OCI-LY3 (cell line): Measurements from ENCODE around the gene CASP6.

Experiments
- H2AFZ ChIP-seq: fragments of 200-600, 300-600 bp; shearing (Covaris generic); 2 replicates; pipeline ENCODE4 v1.6.0; 2014; ENCODE audit warnings: antibody characterized with exemption, low read depth, low read length
- H3K27ac ChIP-seq: fragments of 200-600, 300-600 bp; sonication (generic); 2 replicates; pipeline ENCODE4 v1.5.1; 2014; ENCODE audit warnings: mild to moderate bottlenecking, low read length, moderate library complexity, mixed read lengths
- H3K27me3 ChIP-seq: fragments of 200-600, 300-600 bp; sonication (generic); 2 replicates; pipeline ENCODE4 v1.6.1; 2014; ENCODE audit warnings: low read depth, low read length, mixed read lengths
- H3K36me3 ChIP-seq: fragments of 200-600, 300-600 bp; sonication (generic); replicated peaks from 2 replicates; pipeline ENCODE3; 2014; ENCODE audit warnings: low read depth, low read length, mixed read lengths
- H3K4me1 ChIP-seq: fragments of 300-600, 200-600 bp; sonication (generic); 2 replicates; pipeline ENCODE4 v1.6.1; 2014; ENCODE audit warnings: low read length, mixed read lengths
- H3K4me2 ChIP-seq: fragments of 200-600, 300-600 bp; sonication (generic); 2 replicates; pipeline ENCODE4 v1.6.1; 2014; ENCODE audit warnings: low read length, mixed read lengths
- H3K4me3 ChIP-seq: fragments of 300-600, 200-600 bp; sonication (generic); 2 replicates; pipeline ENCODE4 v1.5.1; 2014; ENCODE audit warnings: antibody characterized with exemption, mild to moderate bottlenecking, low read length, moderate library complexity
- H3K79me2 ChIP-seq: fragments of 300-600, 200-600 bp; shearing (Covaris generic); 2 replicates; pipeline ENCODE4 v1.6.1; 2014; ENCODE audit warnings: mild to moderate bottlenecking, low read length, mixed read lengths
- H3K9ac ChIP-seq: fragments of 300-600, 200-600 bp; shearing (Covaris generic); 2 replicates; pipeline ENCODE4 v1.6.0; 2014; ENCODE audit warnings: mild to moderate bottlenecking, low read length, moderate library complexity
- H3K9me3 ChIP-seq: fragments of 200-600, 300-600 bp; shearing (Covaris generic); 2 replicates; pipeline ENCODE4 v1.6.1; 2014; ENCODE audit warnings: low read length, mixed read lengths; ENCODE audit not compliant: insufficient read depth
- H4K20me1 ChIP-seq: fragments of 200-600, 300-600 bp; sonication (generic); 2 replicates; pipeline ENCODE4 v1.6.1; 2016; ENCODE audit warnings: low read length, mixed read lengths; ENCODE audit not compliant: insufficient read depth
- EZH2phosphoT487 ChIP-seq: fragments of 200-600 bp; shearing (Covaris generic); IDR thresholded peaks from 2 replicates; pipeline ENCODE4 v1.6.1; 2018; ENCODE audit warnings: antibody characterized with exemption, mixed run types, low read depth
- TF ChIP-seq, protein P1 (sequence below): fragments of 200-600, 300-600 bp; sonication (generic); IDR thresholded peaks from 2 replicates; pipeline ENCODE4 v1.5.1; 2014; ENCODE audit warnings: antibody characterized with exemption, low read length, low read depth

CASP6 gene

GRCh38 chr4:109708435-109708834 lies 5.2 kb upstream of the CASP6 start:
- TF ChIP-seq, protein P1, sequence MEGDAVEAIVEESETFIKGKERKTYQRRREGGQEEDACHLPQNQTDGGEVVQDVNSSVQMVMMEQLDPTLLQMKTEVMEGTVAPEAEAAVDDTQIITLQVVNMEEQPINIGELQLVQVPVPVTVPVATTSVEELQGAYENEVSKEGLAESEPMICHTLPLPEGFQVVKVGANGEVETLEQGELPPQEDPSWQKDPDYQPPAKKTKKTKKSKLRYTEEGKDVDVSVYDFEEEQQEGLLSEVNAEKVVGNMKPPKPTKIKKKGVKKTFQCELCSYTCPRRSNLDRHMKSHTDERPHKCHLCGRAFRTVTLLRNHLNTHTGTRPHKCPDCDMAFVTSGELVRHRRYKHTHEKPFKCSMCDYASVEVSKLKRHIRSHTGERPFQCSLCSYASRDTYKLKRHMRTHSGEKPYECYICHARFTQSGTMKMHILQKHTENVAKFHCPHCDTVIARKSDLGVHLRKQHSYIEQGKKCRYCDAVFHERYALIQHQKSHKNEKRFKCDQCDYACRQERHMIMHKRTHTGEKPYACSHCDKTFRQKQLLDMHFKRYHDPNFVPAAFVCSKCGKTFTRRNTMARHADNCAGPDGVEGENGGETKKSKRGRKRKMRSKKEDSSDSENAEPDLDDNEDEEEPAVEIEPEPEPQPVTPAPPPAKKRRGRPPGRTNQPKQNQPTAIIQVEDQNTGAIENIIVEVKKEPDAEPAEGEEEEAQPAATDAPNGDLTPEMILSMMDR: no peak
- Histone ChIP-seq H3K9ac (no peak overlapping the region), H3K4me3 (no peak overlapping the region), H3K9me3 (no peaks in the 10 kb centered on the region), H3K4me2 (peak overlapping the region; percentile 16; the same call in 1 of the 2 replicates), H3K27ac (no peak overlapping the region), H3K36me3 (peaks cover 11% of the 10 kb centered on the region), H4K20me1 (no peaks in the 10 kb centered on the region), H3K79me2 (no peaks in the 10 kb centered on the region), H3K4me1 (peaks cover 14% of the 10 kb centered on the region), H3K27me3 (no peaks in the 10 kb centered on the region), H2AFZ (no peak overlapping the region)

DNA sequence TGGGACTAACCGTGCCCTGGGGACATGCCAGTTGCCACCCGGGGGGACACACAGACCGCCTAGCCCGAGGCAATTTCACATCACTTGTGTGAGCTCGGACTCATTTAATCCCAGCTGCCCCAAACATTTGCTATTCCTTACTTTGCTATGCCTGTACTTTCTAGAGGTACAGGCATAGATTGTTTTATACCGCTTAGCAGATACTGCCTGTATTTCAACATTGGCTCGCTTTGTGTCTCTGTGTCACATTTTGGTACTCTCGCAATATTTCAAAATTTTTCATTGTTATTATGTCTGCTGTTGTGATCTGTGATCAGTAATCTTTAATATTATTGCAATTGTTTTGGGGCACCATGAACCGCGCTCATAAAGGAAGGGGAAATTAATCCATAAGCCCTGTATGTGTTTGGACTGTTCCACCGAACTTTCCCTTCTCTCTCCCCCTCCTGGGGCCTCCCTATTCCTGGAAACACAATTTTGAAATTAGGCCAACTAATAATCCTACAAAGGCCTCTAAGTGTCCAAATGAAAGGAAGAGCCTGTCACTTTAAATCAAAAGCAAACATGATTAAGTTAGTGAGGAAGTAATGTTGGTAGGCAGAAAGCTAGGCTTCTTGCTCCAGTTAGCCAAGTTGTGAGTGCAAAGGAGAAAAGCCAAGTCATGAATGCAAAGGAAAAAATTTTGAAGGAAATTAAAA lies 568 bp upstream of the CASP6 start:
- Histone ChIP-seq H3K27ac (no peak overlapping the region), H2AFZ (peak overlapping the region; percentile 78), H3K9me3 (no peaks in the 10 kb centered on the region), H3K4me1 (peaks cover 16% of the 10 kb centered on the region), H3K79me2 (peaks cover 10% of the 10 kb centered on the region; the same call in 1 of the 2 replicates), H3K4me2 (peak overlapping the region; percentile 88), H4K20me1 (no peaks in the 10 kb centered on the region), H3K4me3 (peak overlapping the region; percentile 89), H3K36me3 (peaks cover 4% of the 10 kb centered on the region), H3K27me3 (no peaks in the 10 kb centered on the region), H3K9ac (peak overlapping the region; percentile 88)
- TF ChIP-seq, protein P1: no peak
- no peak for TF ChIP-seq EZH2phosphoT487

DNA sequence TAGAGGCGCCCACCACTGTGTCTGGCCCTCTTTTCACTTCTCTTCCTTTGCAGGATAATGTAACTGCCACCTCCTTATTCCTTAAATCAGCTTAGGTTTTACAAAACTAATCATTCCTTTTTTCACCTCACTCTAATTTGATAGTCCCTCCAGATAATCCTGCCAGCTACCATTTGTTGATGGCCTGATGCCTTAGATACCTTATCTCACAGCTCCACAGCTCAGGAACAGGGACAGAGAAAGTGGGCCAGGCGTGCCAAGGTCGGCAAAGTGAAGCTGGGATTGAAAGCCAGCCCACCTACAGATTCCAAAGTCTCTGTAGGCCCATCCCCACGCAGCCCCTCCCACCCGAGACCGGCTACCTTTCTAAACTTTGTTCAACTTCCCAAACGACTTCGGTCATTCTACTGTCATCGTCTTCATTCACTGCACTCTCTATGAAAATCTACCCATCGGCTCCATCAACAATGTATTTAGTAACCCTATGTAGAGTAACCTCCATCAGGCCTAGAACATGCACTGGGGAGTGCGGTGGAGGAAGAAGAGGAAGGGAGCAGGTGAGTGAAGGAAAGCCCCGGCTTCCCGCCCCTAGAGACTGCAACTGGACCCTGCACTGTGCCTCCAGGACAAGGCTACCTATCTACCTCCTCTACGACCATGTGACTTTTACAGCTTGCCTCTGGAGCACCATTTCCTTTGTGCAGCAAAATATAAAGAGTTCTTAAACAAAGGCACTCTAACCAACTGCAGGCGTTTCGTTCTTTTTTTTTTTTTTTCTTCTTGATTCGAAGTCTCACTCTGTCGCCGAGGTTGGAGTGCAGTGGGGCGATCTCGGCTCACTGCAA lies 1.5 kb downstream of the CASP6 start:
- Histone ChIP-seq H2AFZ (0 out of 2 replicates have a peak overlapping the region, but pooled peaks have one; percentile 54), H3K27ac (no peak overlapping the region), H3K27me3 (no peaks in the 10 kb centered on the region), H3K36me3 (no peaks in the 10 kb centered on the region), H3K4me2 (peak overlapping the region; percentile 88), H3K9me3 (no peaks in the 10 kb centered on the region), H4K20me1 (no peaks in the 10 kb centered on the region), H3K79me2 (peaks cover 10% of the 10 kb centered on the region; the same call in 1 of the 2 replicates), H3K4me1 (peaks cover 12% of the 10 kb centered on the region), H3K9ac (peak overlapping the region; percentile 88), H3K4me3 (peak overlapping the region; percentile 89)
- TF ChIP-seq, protein P1: no peak
- TF ChIP-seq EZH2phosphoT487: no peak

GRCh38 chr4:109699553-109700225 lies 3.6 kb downstream of the CASP6 start:
- Histone ChIP-seq H2AFZ (no peak overlapping the region), H3K9me3 (no peaks in the 10 kb centered on the region), H3K79me2 (peaks cover 10% of the 10 kb centered on the region; the same call in 1 of the 2 replicates), H3K27me3 (no peaks in the 10 kb centered on the region), H3K27ac (no peak overlapping the region), H3K4me3 (no peak overlapping the region), H4K20me1 (no peaks in the 10 kb centered on the region), H3K4me2 (no peak overlapping the region), H3K9ac (no peak overlapping the region), H3K4me1 (peaks cover 12% of the 10 kb centered on the region), H3K36me3 (no peaks in the 10 kb centered on the region)
- TF ChIP-seq EZH2phosphoT487: no peak
- TF ChIP-seq, protein P1: no peak
